Cardiac muscle cell (in vitro differentiated cells and primary cell): ENCODE measurements around the gene CASP6. TPM values are rescaled to one million over a fixed set of nuclear protein-coding genes. Genes with fewer than 3 reads are reported as not detected.

Experiments used
- DNase-seq, 2 donors: peaks; one replicate each; pipeline versions ENCODE4 v3.0.0 to v3.0.0-alpha.2; 2010 to 2017; ENCODE audit warnings: low read depth in 1 of 2, low spot score in 1 of 2
- H3K27ac ChIP-seq: fragments of 200-600 bp; sonication (generic); 2 replicates; pipeline ENCODE4 v1.5.1; 2016
- H3K27me3 ChIP-seq: fragments of 200-600 bp; sonication (generic); 2 replicates; pipeline ENCODE4 v1.6.0; 2016; ENCODE audit warnings: control low read depth
- H3K36me3 ChIP-seq: fragments of 200-600 bp; sonication (generic); 2 replicates; pipeline ENCODE4 v1.5.1; 2016; ENCODE audit warnings: control low read depth
- H3K4me1 ChIP-seq: fragments of 200-600 bp; sonication (generic); 2 replicates; pipeline ENCODE4 v1.8.1; 2017; ENCODE audit warnings: low read depth, mild to moderate bottlenecking, mixed run types
- H3K4me3 ChIP-seq: fragments of 200-600 bp; sonication (generic); 2 replicates; pipeline ENCODE4 v1.5.1; 2016; ENCODE audit warnings: mild to moderate bottlenecking
- H3K9me3 ChIP-seq: fragments of 200-600 bp; sonication (generic); 2 replicates; pipeline ENCODE4 v1.5.1; 2017; ENCODE audit warnings: low read depth, mild to moderate bottlenecking, control low read depth
- CTCF ChIP-seq: IDR thresholded peaks from 2 replicates; pipeline ENCODE4 v1.5.1; 2012; ENCODE audit warnings: low read depth, mild to moderate bottlenecking, low read length
- polyA plus RNA-seq: library from polyadenylated mRNA; unstranded; fragments of >200 nt; fragmentation: Nextera tagmentation; extraction: Ambion mirVana; gene quantifications from 2 replicates; pipeline ENCODE4 v1.2.1, GENCODE V29; 2016
- total RNA-seq: library from RNA; depleted of rRNA; stranded (reverse); fragments of >200 nt; gene quantifications from 2 replicates; pipeline ENCODE4 v1.2.3, GENCODE V29; 2016

The CASP6 gene
- total and polyA plus RNA-seq, 2 experiments from 2014 or later = 28.9 to 45.6 TPM

- no peak for DNase-seq
- Histone ChIP-seq H3K27me3 (no peaks in the 10 kb centered on the region), H3K4me1 (no peaks in the 10 kb centered on the region), H3K9me3 (no peaks in the 10 kb centered on the region), H3K4me3 (no peak overlapping the region), H3K27ac (no peak overlapping the region), H3K36me3 (no peaks in the 10 kb centered on the region)
- no peak for TF ChIP-seq CTCF
Measured at GRCh38 chr4:109640644-109641043, 62.6 kb downstream of the CASP6 start.

Other genes with a start within 250 kb of the CASP6 start
- 0.56 and 1.4 TPM in 2 replicates for gene MCUB, start 143.2 kb downstream of the CASP6 start, total RNA-seq
- 3.1 and 3.2 TPM in 2 replicates for gene MCUB, start 143.2 kb downstream of the CASP6 start, polyA plus RNA-seq
- 35.9 and 52.5 TPM in 2 replicates for gene PLA2G12A, start 26.6 kb upstream of the CASP6 start, total RNA-seq
- gene PLA2G12A, start 26.6 kb upstream of the CASP6 start, polyA plus RNA-seq = 82.6 and 96.9 TPM in 2 replicates
- gene CFI, start 98.6 kb upstream of the CASP6 start, total RNA-seq = 2.1 and 3.2 TPM in 2 replicates
- gene CFI, start 98.6 kb upstream of the CASP6 start, polyA plus RNA-seq = 2.6 and 5.2 TPM in 2 replicates
- gene GAR1, start 112.3 kb upstream of the CASP6 start, total RNA-seq = 11.9 and 13.4 TPM in 2 replicates
- 29.2 and 37.4 TPM in 2 replicates for gene GAR1, start 112.3 kb upstream of the CASP6 start, polyA plus RNA-seq
- not detected in 2 replicates for gene RRH, start 124.5 kb upstream of the CASP6 start, total RNA-seq
- 0.15 TPM in 2 replicates for gene RRH, start 124.5 kb upstream of the CASP6 start, polyA plus RNA-seq
- gene LRIT3, start 144.7 kb upstream of the CASP6 start, total RNA-seq = 0.11 and 0.15 TPM in 2 replicates
- gene LRIT3, start 144.7 kb upstream of the CASP6 start, polyA plus RNA-seq = 0.12 TPM in 1 of 2 replicates, not detected in the other
- gene EGF, start 209.4 kb upstream of the CASP6 start, total RNA-seq = 3.7 and 11.0 TPM in 2 replicates
- 3.0 TPM in 2 replicates for gene EGF, start 209.4 kb upstream of the CASP6 start, polyA plus RNA-seq